HEK293 (cell line): ENCODE data around the gene MDGA2.

Experiments used
- CTCF ChIP-seq: fragments of 450-650 bp; formaldehyde crosslinking; IDR thresholded peaks from 2 replicates; pipeline ENCODE4 v1.5.1; 2016; ENCODE audit warnings: missing biosample characterization, missing genetic modification characterization
- KLF9 ChIP-seq: fragments of 450-650 bp; formaldehyde crosslinking; IDR thresholded peaks from 2 replicates; pipeline ENCODE4 v1.5.1; 2016; ENCODE audit warnings: missing biosample characterization, missing genetic modification characterization, low read depth
- REST ChIP-seq: fragments of 450-650 bp; formaldehyde crosslinking; IDR thresholded peaks from 2 replicates; pipeline ENCODE4 v1.5.1; 2016; ENCODE audit warnings: missing biosample characterization, missing genetic modification characterization
- ZNF140 ChIP-seq: fragments of 450-650 bp; formaldehyde crosslinking; IDR thresholded peaks from 2 replicates; pipeline ENCODE4 v1.5.1; 2016; ENCODE audit warnings: missing biosample characterization, missing genetic modification characterization
- ZNF148 ChIP-seq: fragments of 450-650 bp; formaldehyde crosslinking; IDR thresholded peaks from 2 replicates; pipeline ENCODE4 v1.5.0; 2017; ENCODE audit warnings: missing biosample characterization, missing genetic modification characterization, borderline replicate concordance
- ZNF274 ChIP-seq, 2 experiments: fragments of 200-500 bp in 1 of 2; fragments of 450-650 bp in 1 of 2; sonication (Bioruptor generic) in 1 of 2; formaldehyde crosslinking in 1 of 2; IDR thresholded peaks; 2 replicates each; pipeline versions ENCODE4 v1.5.1 to v1.6.1; 2014 to 2016; ENCODE audit warnings: borderline replicate concordance in 1 of 2, inconsistent platforms in 1 of 2, low read length in 1 of 2, missing biosample characterization in 1 of 2, missing genetic modification characterization in 1 of 2
- ZNF292 ChIP-seq: fragments of 450-650 bp; formaldehyde crosslinking; IDR thresholded peaks from 2 replicates; pipeline ENCODE4 v1.5.1; 2016; ENCODE audit warnings: low read depth, missing biosample characterization, missing genetic modification characterization, borderline replicate concordance
- ZNF350 ChIP-seq: fragments of 450-650 bp; formaldehyde crosslinking; IDR thresholded peaks from 2 replicates; pipeline ENCODE4 v1.5.0; 2017; ENCODE audit warnings: missing biosample characterization, mild to moderate bottlenecking, missing genetic modification characterization
- ZNF366 ChIP-seq: fragments of 450-650 bp; formaldehyde crosslinking; conservative IDR thresholded peaks from 2 replicates; pipeline ENCODE4 v1.5.1; 2016; ENCODE audit warnings: missing biosample characterization, missing genetic modification characterization
- ZNF423 ChIP-seq: fragments of 450-650 bp; formaldehyde crosslinking; IDR thresholded peaks from 2 replicates; pipeline ENCODE4 v1.5.1; 2016; ENCODE audit warnings: missing biosample characterization, missing genetic modification characterization
- ZSCAN16 ChIP-seq: fragments of 450-650 bp; formaldehyde crosslinking; IDR thresholded peaks from 2 replicates; pipeline ENCODE4 v1.5.1; 2016; ENCODE audit warnings: missing biosample characterization, missing genetic modification characterization
- TF ChIP-seq, protein P1 (sequence below): fragments of 450-650 bp; formaldehyde crosslinking; IDR thresholded peaks from 2 replicates; pipeline ENCODE4 v1.5.1; 2016; ENCODE audit warnings: missing biosample characterization, missing genetic modification characterization, low read depth

GRCh38 chr14:47120645-47121044 lies 554.8 kb downstream of the MDGA2 start:
- TF ChIP-seq ZNF292 (tag by site-specific recombination) (no peak), CTCF (tag by site-specific recombination) (no peak), ZNF274 (IDR thresholded peaks at IDR 0.05; ENCODE audit: low read length) (no peak), ZNF274 (tag by site-specific recombination; IDR thresholded peaks at IDR 0.05; ENCODE audit: borderline replicate concordance) (no peak), ZNF350 (tag by site-specific recombination) (no peak), ZNF148 (tag by site-specific recombination) (no peak), KLF9 (tag by site-specific recombination) (no peak), ZNF423 (tag by site-specific recombination) (no peak), ZNF140 (tag by site-specific recombination) (no peak), ZSCAN16 (tag by site-specific recombination) (no peak), ZNF366 (tag by site-specific recombination) (no peak), REST (no peak)
- TF ChIP-seq, protein P1, sequence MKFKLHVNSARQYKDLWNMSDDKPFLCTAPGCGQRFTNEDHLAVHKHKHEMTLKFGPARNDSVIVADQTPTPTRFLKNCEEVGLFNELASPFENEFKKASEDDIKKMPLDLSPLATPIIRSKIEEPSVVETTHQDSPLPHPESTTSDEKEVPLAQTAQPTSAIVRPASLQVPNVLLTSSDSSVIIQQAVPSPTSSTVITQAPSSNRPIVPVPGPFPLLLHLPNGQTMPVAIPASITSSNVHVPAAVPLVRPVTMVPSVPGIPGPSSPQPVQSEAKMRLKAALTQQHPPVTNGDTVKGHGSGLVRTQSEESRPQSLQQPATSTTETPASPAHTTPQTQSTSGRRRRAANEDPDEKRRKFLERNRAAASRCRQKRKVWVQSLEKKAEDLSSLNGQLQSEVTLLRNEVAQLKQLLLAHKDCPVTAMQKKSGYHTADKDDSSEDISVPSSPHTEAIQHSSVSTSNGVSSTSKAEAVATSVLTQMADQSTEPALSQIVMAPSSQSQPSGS: no peak
